Measurements from ENCODE around the gene MEA1. TPM values are rescaled to one million over a fixed set of nuclear protein-coding genes. Genes with fewer than 3 reads are reported as not detected.
A peak's percentile ranks its signal among the peaks of the same experiment; 100 is the strongest.
"Not testable (repeated sequence)": the region's sequence is repeated elsewhere in the genome, so short reads cannot be mapped to it uniquely, and the experiment has no call there.

The MEA1 gene
- polyA plus RNA-seq, 5 donors, result 77.5 to 90.4 (median 86.1) TPM

DNA sequence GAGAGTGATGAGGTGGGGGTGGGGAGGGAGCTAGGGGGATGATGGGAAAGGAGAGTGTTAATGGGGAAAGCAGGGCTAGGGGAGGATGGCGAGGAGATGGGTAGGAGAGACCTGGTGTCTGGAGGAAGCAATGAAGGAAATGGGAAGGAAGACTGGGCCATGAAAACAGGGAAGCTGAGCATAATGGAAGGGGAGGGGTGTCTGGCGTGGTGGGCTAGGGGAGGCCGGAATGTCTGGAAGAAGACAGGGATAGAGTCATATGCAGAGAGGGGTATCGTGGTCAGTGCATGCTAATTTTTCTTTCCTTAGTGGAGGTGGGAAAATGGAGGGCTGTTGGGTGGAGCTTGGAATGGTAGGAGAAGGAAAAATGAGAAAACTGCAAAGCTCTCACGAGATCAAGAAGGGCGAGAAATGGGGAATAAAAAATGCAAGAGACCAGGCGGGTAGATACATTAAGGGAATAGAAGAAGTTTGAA, 726 bp upstream of the MEA1 start:
- DNase-seq, result peak in 1 of 2 donors; percentile 7

- peak in 1 of 2 donors; percentile 2 for DNase-seq
Observed at GRCh38 chr6:43013097-43013842, 476 bp downstream of the MEA1 start.

- DNase-seq, result no peak
Observed at GRCh38 chr6:43012364-43012763, 1.4 kb downstream of the MEA1 start.

DNA sequence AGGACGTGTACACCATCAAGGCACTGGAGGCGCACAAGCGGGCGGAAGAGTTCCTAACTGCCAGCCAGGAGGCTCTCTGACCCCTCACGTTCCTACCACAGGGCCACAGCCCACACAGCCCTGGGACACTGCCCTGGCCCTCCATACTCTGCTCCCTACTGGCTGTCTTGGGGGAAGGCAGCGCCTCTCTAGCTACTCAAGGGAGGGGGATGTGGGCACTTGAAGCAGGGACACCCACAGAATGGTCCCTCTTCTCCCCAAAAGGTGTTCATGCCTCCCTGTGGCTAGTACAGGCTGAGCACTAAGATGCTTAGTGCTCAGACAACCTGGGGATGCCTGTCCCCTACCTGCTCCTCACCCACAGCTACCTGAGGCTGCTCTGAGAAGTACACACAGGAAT, 2.5 kb downstream of the MEA1 start:
- DNase-seq, result no peak

GRCh38 chr6:43009124-43009523, 4.6 kb downstream of the MEA1 start:
- DNase-seq, result no peak

GRCh38 chr6:43007126-43007525, 6.6 kb downstream of the MEA1 start:
- DNase-seq, result no peak

DNA sequence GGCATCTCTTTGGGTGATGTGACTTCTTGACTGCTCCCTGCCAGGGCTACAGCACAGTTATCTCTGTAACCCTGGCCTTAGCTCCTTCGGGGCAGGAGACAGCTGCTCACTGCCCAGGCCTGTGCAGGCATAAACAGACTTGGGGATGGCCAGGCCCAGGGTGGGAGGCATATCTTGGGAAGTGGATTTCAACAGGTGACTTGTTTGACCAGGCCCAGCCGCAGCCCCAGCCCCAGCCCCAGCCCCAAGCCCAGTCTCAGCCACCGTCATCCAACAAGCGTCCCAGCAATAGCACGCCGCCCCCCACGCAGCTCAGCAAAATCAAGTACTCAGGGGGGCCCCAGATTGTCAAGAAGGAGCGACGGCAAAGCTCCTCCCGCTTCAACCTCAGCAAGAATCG, 7.5 kb downstream of the MEA1 start:
- DNase-seq, result no peak

DNA sequence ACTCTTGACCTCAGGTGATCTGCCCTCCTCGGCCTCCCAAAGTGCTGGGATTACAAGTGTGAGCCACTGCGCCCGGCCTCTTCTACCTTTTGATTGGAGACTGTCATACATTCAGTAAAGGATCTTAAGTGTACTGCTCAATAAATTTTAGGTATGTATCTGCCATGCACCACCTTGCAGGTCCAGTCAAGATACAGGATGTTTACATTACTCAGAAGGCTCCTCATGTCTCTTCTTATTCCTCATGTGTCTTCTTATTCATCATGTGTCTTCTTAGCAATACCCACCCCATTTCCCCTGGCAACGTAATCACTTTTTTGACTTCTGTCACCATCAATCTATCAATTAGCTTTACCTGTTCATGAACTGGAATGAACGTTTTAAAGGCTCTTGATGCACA, 7.9 kb downstream of the MEA1 start:
- no peak for DNase-seq

- DNase-seq, result no peak
Observed at GRCh38 chr6:43001843-43002242, 11.9 kb downstream of the MEA1 start.

DNA sequence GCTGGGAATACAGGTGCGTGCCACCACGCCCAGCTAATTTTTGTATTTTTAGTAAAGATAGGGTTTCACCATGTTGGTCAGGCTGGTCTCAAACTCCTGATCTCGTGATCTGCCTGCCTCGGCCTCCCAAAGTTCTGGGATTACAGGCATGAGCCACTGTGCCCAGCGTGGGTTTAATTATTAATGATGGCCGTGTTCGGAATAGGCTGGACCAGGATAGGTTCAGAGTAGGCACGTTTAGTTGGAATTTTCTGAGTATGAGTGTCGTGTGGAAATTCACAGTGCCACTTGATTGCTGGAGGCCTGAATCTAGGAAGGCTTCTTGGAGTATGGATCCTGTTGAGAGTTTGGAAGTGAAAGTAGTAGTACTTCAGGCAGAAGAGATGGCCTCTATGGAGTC, 15.5 kb downstream of the MEA1 start:
- DNase-seq, result not testable (repeated sequence)

DNA sequence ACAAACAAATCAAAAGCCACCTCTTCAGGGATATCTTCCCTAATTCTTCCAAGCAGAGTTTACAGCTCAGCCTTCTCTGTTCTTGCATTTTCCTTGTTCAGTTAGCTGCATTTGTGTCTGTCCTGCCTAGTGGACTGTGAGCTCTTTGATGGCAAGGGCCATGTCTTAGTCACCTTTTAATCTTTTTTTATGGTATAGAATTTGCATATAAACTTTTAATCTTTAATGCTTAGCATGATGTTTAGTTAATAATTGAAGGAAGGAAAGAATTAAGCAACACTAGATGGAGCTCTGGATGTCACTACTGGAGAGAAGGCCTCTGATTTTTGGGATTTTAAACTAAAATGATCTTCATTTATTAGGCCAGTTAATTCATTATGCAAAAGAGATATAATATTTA, 17.2 kb downstream of the MEA1 start:
- DNase-seq, result no peak

- no peak for DNase-seq
Observed at GRCh38 chr6:42993445-42993844, 20.3 kb downstream of the MEA1 start.

DNA sequence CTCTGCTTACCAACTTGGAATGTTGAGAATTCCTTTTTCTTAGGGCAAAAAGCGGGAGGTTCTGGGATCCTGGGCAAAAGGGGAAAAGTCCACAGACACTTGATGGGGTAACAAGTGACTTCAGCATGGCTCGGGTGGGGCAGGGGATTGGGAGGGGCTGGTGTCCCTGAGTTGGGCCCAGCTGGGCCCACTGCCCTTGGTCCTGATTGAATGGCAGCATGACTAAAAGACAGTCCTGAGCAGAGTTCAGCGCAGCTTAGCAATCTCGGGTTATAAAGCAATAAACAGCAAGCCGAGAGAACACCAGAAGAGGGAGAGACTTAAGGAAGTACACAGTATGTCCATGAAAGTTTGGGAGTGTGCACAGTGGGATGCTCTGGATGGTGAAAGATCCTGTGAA, 23.8 kb downstream of the MEA1 start:
- no peak for DNase-seq

GRCh38 chr6:42988486-42989020, 25.2 kb downstream of the MEA1 start:
- no peak for DNase-seq

DNA sequence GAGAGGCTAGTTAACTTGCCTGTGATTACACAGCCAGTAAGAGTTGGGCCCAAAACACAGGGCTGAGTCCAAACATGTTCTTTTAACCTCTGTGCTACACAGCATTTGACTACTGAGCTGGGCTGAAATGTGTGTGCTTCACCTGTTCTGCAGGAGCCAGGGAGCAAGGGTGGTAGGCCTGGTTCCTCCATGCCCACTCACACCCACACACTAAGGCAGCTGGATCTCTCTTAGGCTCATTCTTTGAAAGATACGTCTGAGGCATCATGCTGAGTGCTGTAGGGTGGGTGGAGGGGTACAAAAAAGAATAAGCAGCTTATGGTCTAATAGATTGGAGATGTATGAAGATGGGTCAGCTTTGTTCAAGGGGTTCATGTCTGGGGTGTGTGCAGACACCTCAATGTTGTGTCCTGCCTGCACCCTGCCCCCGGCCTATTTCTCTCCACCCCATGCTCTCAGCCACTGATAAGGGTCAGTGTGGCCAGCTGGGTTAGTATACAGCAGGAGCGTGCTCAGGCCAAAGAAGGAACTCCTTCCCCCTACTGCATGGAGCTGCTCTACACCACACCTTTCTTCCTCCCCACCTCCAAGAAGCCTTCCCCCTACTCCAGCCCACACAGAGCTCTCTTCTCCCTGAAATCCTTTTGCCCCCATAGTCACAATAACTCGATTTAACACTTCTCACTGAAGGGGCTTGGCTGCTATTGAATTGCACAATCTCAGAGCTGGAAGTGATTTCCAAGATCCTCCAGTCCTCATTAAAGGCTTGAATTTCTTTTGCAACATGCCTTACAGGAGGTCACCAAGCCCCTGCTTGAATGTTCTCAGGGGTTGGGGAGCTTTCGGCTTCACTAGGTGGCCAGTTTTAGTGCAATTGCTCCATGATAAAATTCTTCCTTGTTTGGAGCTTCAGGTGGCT, 26.0 kb downstream of the MEA1 start:
- peak in 1 of 2 donors; percentile 24 for DNase-seq

GRCh38 chr6:42984924-42985475, 28.7 kb downstream of the MEA1 start:
- DNase-seq, result no peak

- DNase-seq, result peak; percentile 95 to 98
Observed at GRCh38 chr6:42984001-42984923, 29.5 kb downstream of the MEA1 start, which contains the start of gene PPP2R5D. PPP2R5D (plus strand) TSS chr6:42984570; CDS start chr6:42984678, 108 bp downstream.

- DNase-seq, result no peak
Observed at GRCh38 chr6:42981836-42982235, 31.9 kb downstream of the MEA1 start.

GRCh38 chr6:42979523-42980177, 34.1 kb downstream of the MEA1 start:
- no peak for DNase-seq

DNA sequence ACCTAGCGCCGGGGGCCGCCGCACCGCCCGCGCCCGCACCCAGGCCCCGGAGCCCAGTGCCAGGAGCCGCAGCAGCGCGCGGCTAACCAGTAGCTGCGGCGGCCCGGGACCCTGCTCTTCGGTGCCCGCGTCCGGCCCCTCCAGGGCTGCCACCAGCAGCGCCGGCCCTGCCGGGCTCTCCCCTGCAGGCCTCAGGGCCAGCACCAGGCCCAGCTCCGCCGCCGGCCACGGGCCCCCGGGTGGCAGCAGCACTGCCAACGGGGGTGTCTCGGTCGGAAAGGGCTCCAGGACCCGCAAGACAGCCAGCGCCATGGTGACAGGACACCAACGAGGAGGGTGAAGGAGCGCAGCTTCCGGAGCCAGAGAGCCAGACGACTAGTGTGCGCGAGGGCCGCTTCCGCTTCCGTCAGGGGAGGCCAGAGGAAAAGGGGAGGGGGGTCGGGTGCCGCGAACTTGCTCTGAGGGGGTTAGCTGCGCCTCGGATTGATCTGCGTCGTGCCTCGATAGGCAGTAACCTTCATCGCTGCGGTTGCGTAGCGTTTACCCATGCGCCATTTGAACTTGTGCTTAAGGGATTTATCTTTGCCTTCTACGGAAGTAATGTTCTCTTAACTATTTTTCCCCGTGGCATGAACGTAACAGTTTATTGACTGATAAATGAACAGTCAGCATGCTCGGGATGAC, 34.8 kb downstream of the MEA1 start, which contains the start of gene PEX6:
Gene PEX6, minus strand, starts transcription at position 343 of the 684 bp plus-strand sequence. Its CDS starts 31 bp downstream, at position 312.
- peak; percentile 79 to 85 for DNase-seq
